Immature natural killer cell (primary cell): ENCODE results near the gene PCNT. TPM values are rescaled to one million over a fixed set of nuclear protein-coding genes. Genes with fewer than 3 reads are reported as not detected.
"Not testable (repeated sequence)": the region's sequence is repeated elsewhere in the genome, so short reads cannot be mapped to it uniquely, and the experiment has no call there.

Experiments used
- DNase-seq, 3 donors: peaks; one replicate each; pipeline ENCODE4 v3.0.0; 2022; ENCODE audit warnings: mixed read lengths in 1 of 3
- H3K27ac Mint-ChIP-seq, 6 donors: one replicate each; pipeline ENCODE4 v1.8.0; 2020; ENCODE audit warnings: mixed read lengths in 6 of 6, mild to moderate bottlenecking in 5 of 6, inconsistent platforms in 4 of 6, moderate library complexity in 3 of 6
- H3K27me3 Mint-ChIP-seq, 3 donors: one replicate each; pipeline ENCODE4 v1.8.0; 2020 to 2021; ENCODE audit warnings: low read depth in 3 of 3, mild to moderate bottlenecking in 3 of 3, mixed read lengths in 3 of 3, moderate library complexity in 3 of 3, inconsistent platforms in 1 of 3
- H3K36me3 Mint-ChIP-seq, 3 donors: one replicate each; pipeline ENCODE4 v1.8.0; 2020; ENCODE audit warnings: mixed read lengths in 3 of 3, inconsistent platforms in 2 of 3, mild to moderate bottlenecking in 2 of 3
- H3K4me1 Mint-ChIP-seq, 2 donors: one replicate each; pipeline ENCODE4 v1.8.0; 2020; ENCODE audit warnings: inconsistent platforms in 2 of 2, mild to moderate bottlenecking in 2 of 2, mixed read lengths in 2 of 2, moderate library complexity in 1 of 2
- H3K4me3 Mint-ChIP-seq, 5 donors: one replicate each; pipeline ENCODE4 v1.8.0; 2020; ENCODE audit warnings: mild to moderate bottlenecking in 5 of 5, mixed read lengths in 5 of 5, inconsistent platforms in 3 of 5, moderate library complexity in 3 of 5
- H3K9me3 Mint-ChIP-seq, 6 donors: one replicate each; pipeline ENCODE4 v1.8.0; 2020; ENCODE audit warnings: mild to moderate bottlenecking in 6 of 6, mixed read lengths in 6 of 6, inconsistent platforms in 4 of 6, moderate library complexity in 3 of 6
- polyA plus RNA-seq, 3 donors: library from polyadenylated mRNA; unstranded; fragments of 300-500 nt; fragmentation: Illumina TruSeq; gene quantifications; one replicate each; pipeline ENCODE4 v1.2.3, GENCODE V29; 2021

The PCNT gene
- polyA plus RNA-seq, 3 donors from 2014 or later = 2.9 to 47.0 (median 6.5) TPM

- Mint-ChIP-seq H3K36me3 (peaks cover 14 to 55% (median 33%) of the 10 kb centered on the region in 3 donors), H3K4me3 (no peak overlapping the region), H3K9me3 (no peaks in the 10 kb centered on the region), H3K27me3 (peaks cover 0 to 5% (median 2%) of the 10 kb centered on the region in 3 donors), H3K4me1 (peaks cover 7 to 15% of the 10 kb centered on the region in 2 donors), H3K27ac (peak overlapping the region in 1 of 6 donors; percentile 24)
- DNase-seq = no peak
Observed at GRCh38 chr21:46441331-46441730, 117.4 kb downstream of the PCNT start.

- no peak for DNase-seq
- Mint-ChIP-seq H3K4me3 (no peak overlapping the region), H3K36me3 (peaks cover 14 to 54% (median 32%) of the 10 kb centered on the region in 3 donors), H3K27me3 (peaks cover 0 to 5% (median 2%) of the 10 kb centered on the region in 3 donors), H3K4me1 (peaks cover 7 to 13% of the 10 kb centered on the region in 2 donors), H3K27ac (peak overlapping the region in 1 of 6 donors; percentile 64), H3K9me3 (no peaks in the 10 kb centered on the region)
Observed at GRCh38 chr21:46441961-46442498, 118.1 kb downstream of the PCNT start.

GRCh38 chr21:46442938-46443337 is 119.0 kb downstream of the PCNT start:
- H3K4me1 Mint-ChIP-seq = peaks cover 5 to 13% of the 10 kb centered on the region in 2 donors
- H3K27me3 Mint-ChIP-seq = peaks cover 0 to 9% (median 5%) of the 10 kb centered on the region in 3 donors
- DNase-seq = no peak
- H3K9me3 Mint-ChIP-seq = peaks cover 0 to 4% (median 0%) of the 10 kb centered on the region in 6 donors
- H3K4me3 Mint-ChIP-seq = no peak overlapping the region
- peaks cover 15 to 52% (median 29%) of the 10 kb centered on the region in 3 donors for H3K36me3 Mint-ChIP-seq
- H3K27ac Mint-ChIP-seq = peak overlapping the region in 3 of 6 donors; percentile 41 to 55 (median 45)

- Mint-ChIP-seq H3K27ac (peak overlapping the region in 5 of 6 donors; percentile 12 to 87 (median 44)), H3K27me3 (peaks cover 3 to 9% (median 5%) of the 10 kb centered on the region in 3 donors), H3K36me3 (peaks cover 21 to 55% (median 36%) of the 10 kb centered on the region in 3 donors), H3K9me3 (peaks cover 4 to 11% (median 9%) of the 10 kb centered on the region in 6 donors), H3K4me3 (no peak overlapping the region), H3K4me1 (peaks cover 5 to 13% of the 10 kb centered on the region in 2 donors)
- no peak for DNase-seq
Observed at GRCh38 chr21:46443910-46444309, 120.0 kb downstream of the PCNT start.

GRCh38 chr21:46448108-46448507 is 124.2 kb downstream of the PCNT start:
- Mint-ChIP-seq H3K27ac (peak overlapping the region in 2 of 6 donors; percentile 65 to 72), H3K4me3 (no peak overlapping the region), H3K36me3 (peaks cover 18 to 37% (median 28%) of the 10 kb centered on the region in 3 donors), H3K4me1 (peaks cover 7 to 39% of the 10 kb centered on the region in 2 donors), H3K9me3 (peaks cover 6 to 16% (median 10%) of the 10 kb centered on the region in 6 donors), H3K27me3 (peaks cover 3 to 4% (median 3%) of the 10 kb centered on the region in 3 donors)
- DNase-seq = no peak

DNA sequence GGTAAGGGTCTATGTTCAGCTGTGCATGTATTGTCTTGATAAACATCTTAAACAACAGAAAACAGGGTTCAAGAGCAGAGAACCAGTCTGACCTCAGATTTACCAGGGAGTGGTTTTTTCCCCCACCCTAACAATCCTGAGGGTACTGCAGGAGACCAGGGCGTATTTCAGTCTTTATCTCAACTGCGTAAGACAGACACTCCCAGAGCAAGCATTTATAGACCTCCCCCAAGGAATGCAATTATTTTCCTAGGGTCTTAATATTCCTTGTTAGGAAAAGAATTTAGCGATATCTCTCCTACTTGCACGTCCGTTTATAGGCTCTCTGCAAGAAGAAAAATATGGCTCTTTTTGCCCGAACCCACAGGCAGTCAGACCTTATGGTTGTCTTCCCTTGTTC is 124.9 kb downstream of the PCNT start:
- Mint-ChIP-seq H3K27ac (peak overlapping the region in 1 of 6 donors; percentile 72), H3K9me3 (peaks cover 6 to 16% (median 10%) of the 10 kb centered on the region in 6 donors), H3K4me1 (peaks cover 7 to 44% of the 10 kb centered on the region in 2 donors), H3K36me3 (peaks cover 18 to 41% (median 28%) of the 10 kb centered on the region in 3 donors)
- H3K27me3 Mint-ChIP-seq, DNase-seq, H3K4me3 Mint-ChIP-seq: not testable (repeated sequence)

DNA sequence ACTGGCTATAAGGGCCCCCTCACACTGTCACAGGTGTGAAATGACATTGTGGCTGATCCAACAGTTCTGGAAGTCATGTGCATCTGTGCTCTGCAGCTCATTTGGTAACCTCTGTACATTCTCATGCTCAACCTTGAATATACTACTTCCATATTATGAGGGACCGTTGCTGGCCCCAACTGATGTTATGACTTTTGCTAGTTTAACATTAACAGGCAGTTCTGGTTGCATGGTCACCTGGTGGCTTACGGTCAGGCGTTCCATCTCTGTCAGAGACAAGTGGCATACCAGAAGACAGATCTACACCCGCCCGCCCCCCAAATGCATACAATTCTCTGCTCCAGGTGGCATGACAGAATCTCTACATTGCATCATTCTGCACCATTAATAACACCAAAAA is 128.8 kb downstream of the PCNT start:
- peak overlapping the region in 1 of 6 donors; percentile 23 for H3K27ac Mint-ChIP-seq
- H3K4me3 Mint-ChIP-seq = no peak overlapping the region

GRCh38 chr21:46454142-46454541 is 130.2 kb downstream of the PCNT start:
- Mint-ChIP-seq H3K27ac (no peak overlapping the region), H3K9me3 (peaks cover 0 to 2% (median 1%) of the 10 kb centered on the region in 6 donors), H3K27me3 (peaks cover 0 to 4% (median 0%) of the 10 kb centered on the region in 3 donors), H3K36me3 (peaks cover 4 to 19% (median 15%) of the 10 kb centered on the region in 3 donors), H3K4me3 (no peak overlapping the region), H3K4me1 (peaks cover 26 to 63% of the 10 kb centered on the region in 2 donors)
- DNase-seq = no peak

More for the DNA sequence above, 128.8 kb downstream of the PCNT start:
- H3K27me3 Mint-ChIP-seq = peaks cover 0 to 6% (median 0%) of the 10 kb centered on the region in 3 donors
- H3K9me3 Mint-ChIP-seq = peaks cover 6 to 12% (median 9%) of the 10 kb centered on the region in 6 donors
- H3K36me3 Mint-ChIP-seq = peaks cover 10 to 27% (median 22%) of the 10 kb centered on the region in 3 donors
- DNase-seq = no peak
- H3K4me1 Mint-ChIP-seq = peaks cover 23 to 61% of the 10 kb centered on the region in 2 donors

DNA sequence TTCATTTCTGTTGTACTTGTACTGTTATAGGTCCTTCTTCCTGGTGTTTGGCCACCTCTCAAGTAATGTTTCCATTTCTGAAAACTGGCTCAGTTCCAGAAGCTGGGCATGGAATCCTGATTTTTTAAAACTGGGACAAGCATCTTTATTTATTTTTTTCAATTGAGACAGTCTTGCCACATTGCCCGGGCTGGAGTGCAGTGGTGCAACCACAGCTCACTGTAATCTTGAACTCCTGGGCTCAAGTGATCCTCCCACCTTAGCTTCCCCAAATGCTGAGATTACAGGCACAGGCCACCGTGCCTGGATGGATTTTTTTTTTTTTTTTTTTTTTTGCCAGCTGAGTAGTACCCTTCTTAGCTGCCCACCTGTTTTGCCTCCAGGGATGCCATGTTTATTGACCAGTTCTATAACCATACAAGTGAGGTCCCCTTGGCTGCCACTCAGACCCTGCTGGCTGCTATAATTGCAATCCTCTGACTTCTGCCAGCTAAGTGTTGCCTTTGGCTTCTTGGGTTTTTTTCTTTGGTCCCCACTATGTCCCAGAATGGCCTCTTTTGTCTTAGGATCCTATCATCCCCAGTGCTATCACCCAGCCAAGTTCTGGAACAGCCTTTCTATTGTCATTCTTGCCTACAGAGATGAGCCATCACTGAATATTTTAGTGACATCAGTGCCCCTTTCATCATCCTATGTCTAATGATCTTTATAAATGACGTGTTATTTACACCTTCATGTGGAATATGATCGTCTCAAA is 130.9 kb downstream of the PCNT start:
- H3K36me3 Mint-ChIP-seq = peaks cover 4 to 19% (median 15%) of the 10 kb centered on the region in 3 donors
- H3K27me3 Mint-ChIP-seq = peaks cover 0 to 4% (median 0%) of the 10 kb centered on the region in 3 donors
- peak overlapping the region in 5 of 6 donors; percentile 4 to 36 (median 5) for H3K27ac Mint-ChIP-seq
- H3K4me1 Mint-ChIP-seq = peaks cover 29 to 65% of the 10 kb centered on the region in 2 donors
- peaks cover 0 to 1% (median 0%) of the 10 kb centered on the region in 6 donors for H3K9me3 Mint-ChIP-seq
- H3K4me3 Mint-ChIP-seq = no peak overlapping the region
- DNase-seq = no peak

DNA sequence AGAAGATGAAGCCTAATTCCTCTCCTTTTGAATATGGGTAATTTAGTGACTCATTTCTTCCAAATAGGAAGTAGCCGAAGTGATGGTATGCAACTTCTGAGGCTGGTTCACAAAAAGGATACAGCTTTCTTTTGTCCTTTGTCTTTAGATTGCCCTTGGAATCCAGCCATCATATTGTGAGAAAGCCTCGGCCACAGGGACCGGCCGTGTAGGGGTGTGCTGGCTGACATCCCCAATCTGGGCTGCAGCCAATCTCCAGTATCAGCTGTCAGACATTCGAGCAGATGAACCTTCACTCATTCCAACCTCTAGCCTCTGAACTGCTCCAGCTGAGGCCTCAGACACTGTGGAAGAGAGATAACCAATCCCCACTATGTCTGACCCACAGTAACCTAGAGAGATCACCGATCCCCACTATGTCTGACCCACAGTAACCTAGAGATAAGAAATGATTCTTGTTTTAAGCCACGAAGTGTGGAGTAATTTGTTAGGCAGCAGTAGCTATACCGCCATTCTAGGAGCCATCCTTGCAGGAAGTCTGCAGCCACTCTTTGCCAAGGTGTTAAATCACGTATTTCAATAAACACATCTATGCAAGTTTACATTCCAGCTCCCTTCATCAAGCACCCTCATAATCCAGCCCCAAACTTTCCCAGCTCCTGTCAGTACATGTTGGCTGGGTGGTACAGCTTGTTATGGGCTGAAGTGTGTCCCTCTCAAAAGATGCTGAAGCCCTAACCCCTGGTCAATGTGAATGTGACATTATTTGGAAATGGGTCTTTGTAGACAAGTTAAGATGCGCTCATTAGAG is 131.8 kb downstream of the PCNT start:
- H3K9me3 Mint-ChIP-seq = no peaks in the 10 kb centered on the region
- no peak for DNase-seq
- H3K36me3 Mint-ChIP-seq = peaks cover 4 to 13% (median 11%) of the 10 kb centered on the region in 3 donors
- peak overlapping the region in 4 of 5 donors; percentile 45 to 91 (median 70) for H3K4me3 Mint-ChIP-seq
- H3K27me3 Mint-ChIP-seq = peaks cover 0 to 4% (median 0%) of the 10 kb centered on the region in 3 donors
- H3K4me1 Mint-ChIP-seq = peaks cover 36 to 69% of the 10 kb centered on the region in 2 donors
- H3K27ac Mint-ChIP-seq = peak overlapping the region; percentile 13 to 98 (median 72)

DNA sequence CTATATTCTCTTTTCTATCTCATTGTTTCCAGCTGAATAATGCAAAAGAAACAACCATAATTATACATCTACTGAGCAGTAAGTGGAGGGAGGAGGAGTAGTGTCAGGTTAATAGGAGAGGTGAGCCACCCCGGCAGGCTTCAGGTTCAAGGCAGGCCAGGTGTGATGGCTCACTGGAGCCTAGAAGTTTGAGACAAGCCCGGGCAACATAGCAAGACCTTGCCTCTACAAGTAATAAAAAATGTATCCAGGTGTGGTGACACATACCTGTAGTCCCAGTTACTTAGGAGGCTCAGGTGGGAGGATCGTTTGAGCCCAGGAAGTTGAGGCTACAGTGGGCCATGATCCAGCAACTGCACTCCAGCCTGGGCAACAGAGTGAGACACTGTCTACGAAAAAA is 132.8 kb downstream of the PCNT start:
- H3K9me3 Mint-ChIP-seq = no peaks in the 10 kb centered on the region
- H3K4me1 Mint-ChIP-seq = peaks cover 42 to 68% of the 10 kb centered on the region in 2 donors
- H3K4me3 Mint-ChIP-seq = peak overlapping the region; percentile 21 to 98 (median 85)
- no peak for DNase-seq
- peak overlapping the region; percentile 13 to 98 (median 86) for H3K27ac Mint-ChIP-seq
- H3K27me3 Mint-ChIP-seq = peaks cover 0 to 4% (median 0%) of the 10 kb centered on the region in 3 donors
- peaks cover 4 to 11% (median 10%) of the 10 kb centered on the region in 3 donors for H3K36me3 Mint-ChIP-seq

DNA sequence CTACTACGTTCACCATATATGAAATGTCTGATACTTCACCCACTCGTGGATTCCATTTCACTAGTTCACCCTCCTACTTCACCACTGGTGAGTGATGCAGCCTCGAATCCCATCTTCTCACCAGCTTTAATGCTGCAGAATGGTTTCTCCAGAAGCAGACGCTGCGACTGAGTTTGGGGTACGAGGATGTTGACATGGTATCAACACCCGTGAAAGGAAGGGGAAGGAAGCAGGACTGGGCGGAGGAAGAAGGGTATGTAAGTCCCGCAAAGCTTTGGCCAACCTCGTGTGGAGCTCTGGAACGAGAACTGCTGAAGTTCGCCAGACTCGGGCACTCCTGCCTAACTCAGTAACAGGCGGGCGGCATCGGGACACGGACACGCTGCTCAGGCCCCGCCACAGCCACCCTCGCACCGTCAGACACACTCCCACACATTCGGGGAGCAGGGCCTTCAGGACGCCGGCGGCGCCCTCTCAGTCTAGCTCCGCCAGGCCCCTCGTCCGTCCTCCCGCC is 133.9 kb downstream of the PCNT start:
- peaks cover 2 to 11% (median 9%) of the 10 kb centered on the region in 3 donors for H3K36me3 Mint-ChIP-seq
- peak overlapping the region; percentile 85 to 98 (median 91) for H3K4me3 Mint-ChIP-seq
- peak overlapping the region; percentile 86 to 98 (median 95) for H3K27ac Mint-ChIP-seq
- H3K4me1 Mint-ChIP-seq = peaks cover 51 to 68% of the 10 kb centered on the region in 2 donors
- H3K9me3 Mint-ChIP-seq = no peaks in the 10 kb centered on the region
- no peak for DNase-seq
- H3K27me3 Mint-ChIP-seq = peaks cover 0 to 4% (median 0%) of the 10 kb centered on the region in 3 donors
